Body of pancreas (tissue), 4 donors: ENCODE results near the gene ADAMTS2.

Experiments
- POLR2A ChIP-seq, 3 donors: fragments of 450-650 bp; IDR thresholded peaks; one replicate each; pipeline ENCODE4 v1.6.1; 2016; ENCODE audit warnings: antibody characterized with exemption in 3 of 3, mild to moderate bottlenecking in 2 of 3
- TF ChIP-seq, protein P1 (sequence below), 7 experiments: fragments of 450-650 bp in 4 of 7; fragments of 200-600 bp in 3 of 7; sonication (generic) in 3 of 7; IDR thresholded peaks; one replicate each; pipeline ENCODE4 v1.5.1; 2016 to 2019; ENCODE audit warnings: antibody characterized with exemption in 7 of 7

DNA sequence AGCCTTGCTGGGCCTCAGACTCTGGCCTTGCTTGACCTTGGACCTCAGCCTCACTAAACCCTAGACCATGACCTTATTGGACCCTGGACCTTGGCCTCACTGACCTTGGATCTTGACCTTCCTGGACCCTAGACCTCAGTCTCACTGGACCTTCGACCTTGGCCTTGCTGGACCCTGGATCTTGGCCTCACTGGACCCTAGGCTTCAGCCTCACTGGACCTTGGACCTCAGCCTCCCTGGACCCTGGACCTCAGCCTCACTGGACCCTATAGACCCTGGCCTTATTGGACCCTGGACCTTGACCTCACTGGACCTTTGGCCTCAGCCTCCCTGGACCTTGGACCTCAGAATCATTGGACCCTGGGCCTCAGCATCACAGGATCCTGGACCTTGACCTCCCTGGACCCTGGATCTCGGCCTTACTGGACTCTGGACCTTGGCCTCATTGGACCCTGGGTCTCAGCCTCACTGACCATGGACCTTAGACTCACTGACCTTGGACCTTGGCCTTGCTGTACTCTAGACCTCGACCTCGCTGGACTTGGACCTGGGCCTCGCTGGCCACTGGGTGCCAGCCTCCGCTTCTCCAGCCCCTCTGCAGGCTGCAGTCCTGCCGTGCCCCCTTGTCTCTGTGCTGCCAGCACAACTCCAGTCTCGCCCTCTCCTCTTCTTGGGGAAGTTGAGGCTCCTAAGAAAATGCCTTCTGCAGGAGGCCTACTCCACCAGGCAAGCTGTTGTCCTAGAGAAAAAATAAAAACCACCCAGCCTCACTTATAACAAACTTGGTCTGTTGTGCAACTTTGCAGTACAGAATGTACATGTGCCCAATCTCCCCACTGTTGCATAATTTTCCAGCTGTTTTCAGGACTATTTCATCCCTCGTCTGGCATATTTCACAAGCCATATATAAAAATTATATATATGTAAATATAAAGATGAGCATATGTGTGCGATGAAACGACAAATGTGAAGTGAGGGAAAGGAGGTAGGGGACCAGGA lies 11.0 kb upstream of the ADAMTS2 start:
- no peak for TF ChIP-seq POLR2A (IDR thresholded peaks at IDR 0.05)
- TF ChIP-seq, protein P1, sequence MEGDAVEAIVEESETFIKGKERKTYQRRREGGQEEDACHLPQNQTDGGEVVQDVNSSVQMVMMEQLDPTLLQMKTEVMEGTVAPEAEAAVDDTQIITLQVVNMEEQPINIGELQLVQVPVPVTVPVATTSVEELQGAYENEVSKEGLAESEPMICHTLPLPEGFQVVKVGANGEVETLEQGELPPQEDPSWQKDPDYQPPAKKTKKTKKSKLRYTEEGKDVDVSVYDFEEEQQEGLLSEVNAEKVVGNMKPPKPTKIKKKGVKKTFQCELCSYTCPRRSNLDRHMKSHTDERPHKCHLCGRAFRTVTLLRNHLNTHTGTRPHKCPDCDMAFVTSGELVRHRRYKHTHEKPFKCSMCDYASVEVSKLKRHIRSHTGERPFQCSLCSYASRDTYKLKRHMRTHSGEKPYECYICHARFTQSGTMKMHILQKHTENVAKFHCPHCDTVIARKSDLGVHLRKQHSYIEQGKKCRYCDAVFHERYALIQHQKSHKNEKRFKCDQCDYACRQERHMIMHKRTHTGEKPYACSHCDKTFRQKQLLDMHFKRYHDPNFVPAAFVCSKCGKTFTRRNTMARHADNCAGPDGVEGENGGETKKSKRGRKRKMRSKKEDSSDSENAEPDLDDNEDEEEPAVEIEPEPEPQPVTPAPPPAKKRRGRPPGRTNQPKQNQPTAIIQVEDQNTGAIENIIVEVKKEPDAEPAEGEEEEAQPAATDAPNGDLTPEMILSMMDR (IDR thresholded peaks at IDR 0.05) = no peak
